ENCODE measurements around the gene IER5L.

The IER5L gene

GRCh38 chr9:129203556-129203909, 25.5 kb upstream of the IER5L start:
- TF ChIP-seq CTCF (IDR thresholded peaks at IDR 0.05; ENCODE audit: extremely low read depth, missing control alignments): no peak
- no peak for DNase-seq (ENCODE audit: low spot score)

GRCh38 chr9:129202613-129203555, 24.8 kb upstream of the IER5L start:
- no peak for TF ChIP-seq CTCF (IDR thresholded peaks at IDR 0.05; ENCODE audit: extremely low read depth, missing control alignments)
- peak; percentile 91 for DNase-seq (ENCODE audit: low spot score)

GRCh38 chr9:129201866-129202265, 23.8 kb upstream of the IER5L start:
- no peak for DNase-seq (ENCODE audit: low spot score)
- TF ChIP-seq CTCF (IDR thresholded peaks at IDR 0.05; ENCODE audit: extremely low read depth, missing control alignments): no peak

GRCh38 chr9:129201289-129201688, 23.2 kb upstream of the IER5L start:
- no peak for TF ChIP-seq CTCF (IDR thresholded peaks at IDR 0.05; ENCODE audit: extremely low read depth, missing control alignments)
- DNase-seq (ENCODE audit: low spot score): no peak

- no peak for TF ChIP-seq CTCF (IDR thresholded peaks at IDR 0.05; ENCODE audit: extremely low read depth, missing control alignments)
Measured at GRCh38 chr9:129200255-129200654, 22.2 kb upstream of the IER5L start.

GRCh38 chr9:129199044-129199435, 21.0 kb upstream of the IER5L start:
- no peak for DNase-seq (ENCODE audit: low spot score)

More at GRCh38 chr9:129200255-129200654, 22.2 kb upstream of the IER5L start:
- no peak for DNase-seq (ENCODE audit: low spot score)

More at GRCh38 chr9:129199044-129199435, 21.0 kb upstream of the IER5L start:
- TF ChIP-seq CTCF (IDR thresholded peaks at IDR 0.05; ENCODE audit: extremely low read depth, missing control alignments): no peak

Data from GM20000 (cell line).